ENCODE data around the gene SDK1. TPM values are rescaled to one million over a fixed set of nuclear protein-coding genes. Genes with fewer than 3 reads are reported as not detected.

Gene SDK1
- total and polyA plus RNA-seq, 10 of the 15 experiments (the other 5 are each of a cell fraction or from before 2014, with no cell fraction given), result 0.14 to 0.33 TPM; not detected in 8

GRCh38 chr7:3960942-3961341 is 659.9 kb downstream of the SDK1 start:
- no peaks in the 10 kb centered on the region for H4K20me1 ChIP-seq (ENCODE audit: control insufficient read depth, insufficient read depth)
- H2AFZ ChIP-seq (ENCODE audit: control insufficient read depth, low read depth, low read length), result no peak overlapping the region
- intact Hi-C loops (cut with micrococcal nuclease; ENCODE audit: unreplicated experiment), result no loop called here
- RAD21 ChIA-PET (ENCODE audit: unreplicated experiment), result no interaction called here
- FAIRE-seq, result no peak
- POLR2A ChIA-PET, result no interaction called here
- H3K4me1 ChIP-seq (ENCODE audit: control insufficient read depth, insufficient read depth, low read length), result peaks cover 3% of the 10 kb centered on the region
- no peaks in the 10 kb centered on the region for H3K79me2 ChIP-seq (ENCODE audit: control insufficient read depth, insufficient read depth, low read length)
- no peak overlapping the region for H3K4me2 ChIP-seq (ENCODE audit: control insufficient read depth, insufficient read depth)
- ATAC-seq, result no peak
- no peak overlapping the region for H3K4me3 ChIP-seq
- no TSS peak for BruUV-seq (replicated peaks)
- peaks cover 2% of the 10 kb centered on the region; the same call in 1 of the 3 replicates for H3K9me3 ChIP-seq (replicated peaks; ENCODE audit: control insufficient read depth, insufficient read depth, low read length)
- no peak overlapping the region for H3K9ac ChIP-seq (ENCODE audit: control insufficient read depth, insufficient read depth, low read length)
- no peaks in the 10 kb centered on the region for H3K27me3 ChIP-seq (replicated peaks in 1 of 2; ENCODE audit: control insufficient read depth in 2 of 2, insufficient read depth in 2 of 2, low read length in 1 of 2)
- CTCF ChIA-PET, result interaction anchor here (0.6 kb wide), 1 partner anchor 1086 kb away, joined by 3 read pairs; no protein-coding TSS in a partner anchor
- TF ChIP-seq PAX8 (IDR thresholded peaks at IDR 0.05), result no peak
- TF ChIP-seq CREB1 (IDR thresholded peaks at IDR 0.05; ENCODE audit: low read depth), result no peak
- TF ChIP-seq MTA3 (IDR thresholded peaks at IDR 0.05; ENCODE audit: borderline replicate concordance, low read length), result no peak
- no peak for TF ChIP-seq NR2F1 (conservative IDR thresholded peaks at IDR 0.05)
- no peak for TF ChIP-seq USF1 (IDR thresholded peaks at IDR 0.05; ENCODE audit: borderline replicate concordance, extremely low read length, insufficient read depth, low read depth, low read length)
- no peak for TF ChIP-seq ELK1 (IDR thresholded peaks at IDR 0.05; ENCODE audit: low read depth, low read length)
- no peak for TF ChIP-seq SIN3A (IDR thresholded peaks at IDR 0.05; ENCODE audit: low read depth, low read length)
- no peak for TF ChIP-seq SREBF2 (IDR thresholded peaks at IDR 0.05; ENCODE audit: low read length)
- TF ChIP-seq SMC3 (IDR thresholded peaks at IDR 0.05; ENCODE audit: borderline replicate concordance, low read length), result no peak
- TF ChIP-seq CREM (IDR thresholded peaks at IDR 0.05; ENCODE audit: low read depth), result no peak
- no peak for TF ChIP-seq NBN (IDR thresholded peaks at IDR 0.05)
- TF ChIP-seq ASH2L (IDR thresholded peaks at IDR 0.05; ENCODE audit: borderline replicate concordance, low read depth), result no peak
- TF ChIP-seq CEBPB (IDR thresholded peaks at IDR 0.05; ENCODE audit: borderline replicate concordance in 1 of 2, low read depth in 2 of 2, low read length in 2 of 2), result no peak
- TF ChIP-seq WRNIP1 (IDR thresholded peaks at IDR 0.05; ENCODE audit: borderline replicate concordance, low read depth, low read length), result no peak
- TF ChIP-seq BMI1 (IDR thresholded peaks at IDR 0.05; ENCODE audit: borderline replicate concordance), result no peak
- no peak for TF ChIP-seq RAD21 (IDR thresholded peaks at IDR 0.05; ENCODE audit: insufficient read depth, low read depth, low read length)
- no peak for TF ChIP-seq NKRF (conservative IDR thresholded peaks at IDR 0.05)
- no peak for TF ChIP-seq KLF5 (IDR thresholded peaks at IDR 0.05; ENCODE audit: partially characterized antibody)
- DNase-seq (ENCODE audit: low read depth, low spot score), result no peak
- no peaks in the 10 kb centered on the region for H3K36me3 ChIP-seq (ENCODE audit: control insufficient read depth in 2 of 2, insufficient read depth in 2 of 2, low read length in 1 of 2)
- H3K27ac ChIP-seq (ENCODE audit: control insufficient read depth, insufficient read depth), result no peak overlapping the region
- SMC1A ChIA-PET (ENCODE audit: uncharacterized antibody, unreplicated experiment), result no interaction called here
- in situ Hi-C loops (cut with MboI), result no loop called here
- WGBS (ENCODE audit: insufficient coverage, insufficient replicate concordance, low lambda C conversion rate, missing lambda C conversion rate), result 22% methylated on average over 3 of the region's 3 CpGs

All from GM12878 (cell line).